ENCODE data around the gene E2F7.

DNA sequence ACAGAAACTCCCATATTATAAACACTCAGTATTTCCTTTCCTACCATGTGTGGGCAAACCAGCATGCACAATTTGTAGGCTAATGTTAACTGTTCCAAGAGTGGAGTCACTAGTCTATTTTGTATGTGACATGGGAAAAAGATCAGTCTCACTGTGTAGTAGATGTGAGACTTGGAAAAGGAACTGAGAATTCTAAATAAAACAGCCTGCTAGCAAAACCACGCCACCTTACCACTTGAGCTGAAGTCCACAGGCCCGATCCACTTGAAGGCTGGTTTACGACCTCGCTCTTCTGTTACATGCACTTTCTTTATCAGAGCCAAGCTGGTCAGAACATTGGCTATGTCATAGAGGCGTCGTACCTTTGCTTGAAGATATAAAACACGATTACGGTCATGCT is 22.5 kb downstream of the E2F7 start:
- no peak for TF ChIP-seq CTCF (tag by site-specific recombination; IDR thresholded peaks at IDR 0.05)
- TF ChIP-seq MEIS1 (CRISPR knock-in tag; IDR thresholded peaks at IDR 0.05; ENCODE audit: borderline replicate concordance): no peak
- TF ChIP-seq AEBP2 (tag by site-specific recombination; IDR thresholded peaks at IDR 0.05; ENCODE audit: borderline replicate concordance): no peak
- TF ChIP-seq ZNF660 (tag by site-specific recombination; IDR thresholded peaks at IDR 0.05): no peak
